Motor neuron (in vitro differentiated cells): ENCODE results near the gene FAM13A. TPM values are rescaled to one million over a fixed set of nuclear protein-coding genes. Genes with fewer than 3 reads are reported as not detected.

Experiments used
- ATAC-seq, 8 experiments: fragments of 200-7000 bp; cut with Tn5 transposase; replicated peaks in 6 of 8; 2 replicates each; pipeline ENCODE4 v1.8.0; 2021; ENCODE audit warnings: mild to moderate bottlenecking in 8 of 8, moderate library complexity in 8 of 8
- H3K27ac ChIP-seq, 2 donors: fragments of 250-450 bp; sonication (Bioruptor Pico); 2 replicates each; pipeline ENCODE4 v1.9.0; 2021; ENCODE audit warnings: antibody characterized with exemption in 2 of 2, mild to moderate bottlenecking in 2 of 2, moderate library complexity in 1 of 2
- H3K4me1 ChIP-seq, 2 donors: fragments of 250-450 bp; sonication (Bioruptor Pico); replicated peaks in 1 of 2; 2 replicates each; pipeline ENCODE4 v1.6.1; 2021; ENCODE audit warnings: antibody characterized with exemption in 2 of 2, mild to moderate bottlenecking in 2 of 2, moderate library complexity in 1 of 2
- H3K4me3 ChIP-seq, 5 donors: fragments of 250-450 bp; sonication (Bioruptor Pico); 2 replicates each; pipeline ENCODE4 v1.9.0; 2021; ENCODE audit warnings: antibody characterized with exemption in 5 of 5, mild to moderate bottlenecking in 5 of 5, moderate library complexity in 4 of 5
- WGBS, 10 experiments: fragments of 450-650 bp; shearing (Covaris generic); methylation state at CpG; one replicate each; pipeline ENCODE4 v1.0.0; 2022; 5-methylcytosine and 5-hydroxymethylcytosine counted together
- in situ Hi-C, 9 experiments: fragments of 400-800 bp; cut with MboI; loops; one replicate each; pipeline ENCODE4 v1.15.0; 2021; ENCODE audit warnings: low sequenced_read_pairs in 9 of 9, low pct_unique_long_range_greater_than_20kb in 2 of 9; ENCODE audit not compliant: unreplicated experiment in 9 of 9
- total RNA-seq, 8 experiments: library from RNA; unstranded; fragments of 300-600 nt; gene quantifications; 2 replicates each; pipeline versions ENCODE4 v1.2.3 to v1.2.4, GENCODE V29; 2022

FAM13A gene
- total RNA-seq, 8 experiments from 2014 or later: 8.0 to 52.2 (median 16.1) TPM

GRCh38 chr4:88705805-88706492 lies 351.0 kb downstream of the FAM13A start:
- Histone ChIP-seq H3K27ac (no peak overlapping the region), H3K4me3 (no peak overlapping the region), H3K4me1 (no peaks in the 10 kb centered on the region)
- 5 to 100% (median 71%) methylated on average over 1 to 3 of the region's 3 CpGs; no CpG with 5 or more reads in 3 of the 10 experiments for WGBS, 10 experiments
- peak in 3 of 8 experiments; percentile 22 to 63 (median 58) for ATAC-seq
- in situ Hi-C loops: loop anchor here in 3 of 9 experiments (25.0 kb wide), 2 partner anchors 306 to 331 kb away; no protein-coding TSS in a partner anchor

- H3K4me3 ChIP-seq: no peak overlapping the region
- H3K4me1 ChIP-seq: no peaks in the 10 kb centered on the region
- no peak overlapping the region for H3K27ac ChIP-seq
- ATAC-seq: peak in 1 of 8 experiments; percentile 6
- in situ Hi-C loops: loop anchor here in 3 of 9 experiments (25.0 kb wide), 2 partner anchors 307 to 332 kb away; no protein-coding TSS in a partner anchor
Observed at GRCh38 chr4:88705223-88705622, 351.8 kb downstream of the FAM13A start.

GRCh38 chr4:88702782-88703181 lies 354.2 kb downstream of the FAM13A start:
- Histone ChIP-seq H3K4me3 (no peak overlapping the region), H3K27ac (no peak overlapping the region), H3K4me1 (peaks cover 3 to 4% of the 10 kb centered on the region in 2 donors)
- ATAC-seq: no peak
- WGBS, 10 experiments: 67 to 100% (median 88%) methylated on average over 1 of the region's 2 CpGs; no CpG with 5 or more reads in 3 of the 10 experiments
- in situ Hi-C loops: loop anchor here in 3 of 9 experiments (25.0 kb wide), 2 partner anchors 310 to 335 kb away; no protein-coding TSS in a partner anchor

GRCh38 chr4:88698519-88698918 lies 358.5 kb downstream of the FAM13A start:
- no CpG with 5 or more reads among the region's 7 CpGs for WGBS, 10 experiments
- no peak overlapping the region for H3K27ac ChIP-seq
- ATAC-seq: no peak
- no peak overlapping the region for H3K4me3 ChIP-seq
- peaks cover 3 to 4% of the 10 kb centered on the region in 2 donors for H3K4me1 ChIP-seq
- in situ Hi-C loops: no loop called here

GRCh38 chr4:88697588-88698329 lies 359.2 kb downstream of the FAM13A start, which contains the start of gene NAP1L5:
TSS of gene NAP1L5 (minus strand) at chr4:88697829. CDS start at chr4:88697754, 75 bp downstream.
- peak within 1 kb of the TSS; percentile 78 to 90 for H3K27ac ChIP-seq
- peak within 1 kb of the TSS; percentile 48 to 55 (median 51) for H3K4me3 ChIP-seq
- peaks cover 3 to 4% of the 10 kb centered on the region in 2 donors for H3K4me1 ChIP-seq
- in situ Hi-C loops: no loop called here
- peak; percentile 88 to 96 (median 94) for ATAC-seq
- WGBS, 10 experiments: 40 to 80% (median 60%) methylated on average over 1 to 20 of the region's 40 CpGs; no CpG with 5 or more reads in 3 of the 10 experiments

- WGBS, 10 experiments: 15 to 67% (median 40%) methylated on average over 1 to 8 of the region's 18 CpGs; no CpG with 5 or more reads in 3 of the 10 experiments
- in situ Hi-C loops: no loop called here
- H3K4me3 ChIP-seq: peak overlapping the region; percentile 48 to 55 (median 51)
- peak; percentile 11 to 36 (median 31) for ATAC-seq
- peak overlapping the region; percentile 78 to 90 for H3K27ac ChIP-seq
- H3K4me1 ChIP-seq: peaks cover 3 to 4% of the 10 kb centered on the region in 2 donors
Observed at GRCh38 chr4:88697141-88697540, 359.8 kb downstream of the FAM13A start.

GRCh38 chr4:88696630-88697029 lies 360.4 kb downstream of the FAM13A start:
- ATAC-seq: peak in 6 of 8 experiments; percentile 13 to 36 (median 28)
- 37 to 71% (median 48%) methylated on average over 2 to 7 of the region's 7 CpGs for WGBS, 10 experiments
- H3K27ac ChIP-seq: no peak overlapping the region
- in situ Hi-C loops: no loop called here
- peak overlapping the region; percentile 48 to 55 (median 51) for H3K4me3 ChIP-seq
- peaks cover 3 to 4% of the 10 kb centered on the region in 2 donors for H3K4me1 ChIP-seq

GRCh38 chr4:88693792-88694191 lies 363.2 kb downstream of the FAM13A start:
- WGBS, 10 experiments: 77 to 100% (median 96%) methylated on average over 1 to 3 of the region's 3 CpGs; no CpG with 5 or more reads in 4 of the 10 experiments
- ATAC-seq: no peak
- Histone ChIP-seq H3K27ac (no peak overlapping the region), H3K4me3 (no peak overlapping the region), H3K4me1 (peaks cover 3 to 4% of the 10 kb centered on the region in 2 donors)
- in situ Hi-C loops: no loop called here

GRCh38 chr4:88690355-88690754 lies 366.6 kb downstream of the FAM13A start:
- H3K4me3 ChIP-seq: no peak overlapping the region
- 60 to 100% (median 95%) methylated on average over 1 to 3 of the region's 3 CpGs; no CpG with 5 or more reads in 2 of the 10 experiments for WGBS, 10 experiments
- no peak overlapping the region for H3K27ac ChIP-seq
- ATAC-seq: peak in 7 of 8 experiments; percentile 34 to 74 (median 52)
- in situ Hi-C loops: no loop called here
- no peaks in the 10 kb centered on the region for H3K4me1 ChIP-seq

GRCh38 chr4:88681209-88681608 lies 375.8 kb downstream of the FAM13A start:
- WGBS, 10 experiments: 67 to 100% (median 90%) methylated on average over 1 to 5 of the region's 5 CpGs; no CpG with 5 or more reads in 2 of the 10 experiments
- Histone ChIP-seq H3K4me1 (no peaks in the 10 kb centered on the region), H3K27ac (no peak overlapping the region), H3K4me3 (no peak overlapping the region)
- in situ Hi-C loops: no loop called here
- ATAC-seq: no peak
